ENCODE results near the gene NTF3.
A peak's percentile ranks its signal among the peaks of the same experiment; 100 is the strongest.

The NTF3 gene

DNA sequence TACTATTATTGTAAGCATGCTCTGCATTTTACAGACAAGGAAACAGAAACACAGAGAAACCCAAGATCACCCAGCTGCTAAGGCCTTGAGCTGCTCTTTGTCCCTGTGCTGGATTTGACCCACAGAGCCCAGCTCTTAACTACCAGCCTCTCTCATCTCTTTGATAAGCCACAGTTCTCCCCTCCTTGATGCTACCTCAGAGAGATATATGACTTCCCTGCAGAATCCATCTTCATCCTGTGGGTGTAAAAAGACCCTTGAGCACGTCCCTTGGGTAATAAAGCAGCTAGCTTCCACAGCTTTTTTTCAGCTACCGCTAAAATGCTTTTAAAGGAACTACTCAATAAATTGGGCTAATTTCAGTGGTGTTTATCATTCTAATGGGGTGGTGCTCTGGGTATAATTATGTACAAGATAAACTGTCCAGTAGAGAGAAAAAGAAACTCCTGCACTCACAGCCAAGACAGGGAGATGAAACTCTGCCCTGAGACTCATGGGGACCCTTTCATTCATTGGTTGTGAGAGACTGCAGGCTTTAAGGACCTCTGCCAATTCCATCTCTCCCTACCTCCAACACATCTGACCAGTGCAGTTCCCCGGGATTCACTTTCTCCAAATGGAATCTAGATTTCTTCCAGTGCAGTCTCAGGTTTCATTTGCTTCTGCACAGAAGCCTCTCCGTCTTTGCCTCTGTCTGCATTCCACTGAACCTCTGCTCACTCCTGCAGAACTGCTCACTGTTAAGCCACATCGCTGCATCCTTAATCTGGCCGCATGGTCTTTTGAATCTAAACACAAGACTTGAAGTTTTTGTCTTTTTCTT is 24.7 kb upstream of the NTF3 start:
- DNase-seq, result no peak
- H3K9me3 ChIP-seq, result no peaks in the 10 kb centered on the region
- TF ChIP-seq, protein P1, sequence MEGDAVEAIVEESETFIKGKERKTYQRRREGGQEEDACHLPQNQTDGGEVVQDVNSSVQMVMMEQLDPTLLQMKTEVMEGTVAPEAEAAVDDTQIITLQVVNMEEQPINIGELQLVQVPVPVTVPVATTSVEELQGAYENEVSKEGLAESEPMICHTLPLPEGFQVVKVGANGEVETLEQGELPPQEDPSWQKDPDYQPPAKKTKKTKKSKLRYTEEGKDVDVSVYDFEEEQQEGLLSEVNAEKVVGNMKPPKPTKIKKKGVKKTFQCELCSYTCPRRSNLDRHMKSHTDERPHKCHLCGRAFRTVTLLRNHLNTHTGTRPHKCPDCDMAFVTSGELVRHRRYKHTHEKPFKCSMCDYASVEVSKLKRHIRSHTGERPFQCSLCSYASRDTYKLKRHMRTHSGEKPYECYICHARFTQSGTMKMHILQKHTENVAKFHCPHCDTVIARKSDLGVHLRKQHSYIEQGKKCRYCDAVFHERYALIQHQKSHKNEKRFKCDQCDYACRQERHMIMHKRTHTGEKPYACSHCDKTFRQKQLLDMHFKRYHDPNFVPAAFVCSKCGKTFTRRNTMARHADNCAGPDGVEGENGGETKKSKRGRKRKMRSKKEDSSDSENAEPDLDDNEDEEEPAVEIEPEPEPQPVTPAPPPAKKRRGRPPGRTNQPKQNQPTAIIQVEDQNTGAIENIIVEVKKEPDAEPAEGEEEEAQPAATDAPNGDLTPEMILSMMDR (IDR thresholded peaks at IDR 0.05; ENCODE audit: low read depth, low read length), result no peak

DNA sequence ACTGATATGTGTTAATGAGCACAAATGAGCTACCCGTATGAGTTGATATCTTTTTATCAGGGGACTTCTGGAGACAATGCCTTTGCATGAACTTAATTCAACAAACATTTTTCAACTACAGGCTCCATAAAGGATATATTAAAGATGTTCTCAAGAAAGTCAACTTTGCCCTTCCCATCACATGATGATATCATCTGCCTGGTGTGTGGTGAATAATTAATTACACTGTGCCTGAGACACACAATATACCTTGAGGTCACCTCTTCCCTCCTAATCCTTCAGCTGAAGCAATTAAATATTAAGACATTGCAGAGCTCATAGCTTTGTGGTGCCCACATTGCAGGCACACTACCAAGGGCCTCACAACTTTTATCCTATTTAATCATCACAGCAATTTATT is 22.3 kb upstream of the NTF3 start:
- no peaks in the 10 kb centered on the region for H3K4me1 ChIP-seq
- no peaks in the 10 kb centered on the region for H3K36me3 ChIP-seq
- no peaks in the 10 kb centered on the region for H3K9me3 ChIP-seq
- DNase-seq, result no peak
- TF ChIP-seq, protein P1 (IDR thresholded peaks at IDR 0.05; ENCODE audit: low read depth, low read length), result no peak
- no peaks in the 10 kb centered on the region for H3K27me3 ChIP-seq
- H3K4me3 ChIP-seq (ENCODE audit: low read depth, low read length), result no peak overlapping the region

More for the DNA sequence above, 24.7 kb upstream of the NTF3 start:
- no peak overlapping the region for H3K4me3 ChIP-seq (ENCODE audit: low read depth, low read length)
- H3K4me1 ChIP-seq, result no peaks in the 10 kb centered on the region
- H3K36me3 ChIP-seq, result no peaks in the 10 kb centered on the region
- H3K27me3 ChIP-seq, result 0 out of 2 replicates have a peak, but pooled peaks cover 4% of the 10 kb centered on the region

DNA sequence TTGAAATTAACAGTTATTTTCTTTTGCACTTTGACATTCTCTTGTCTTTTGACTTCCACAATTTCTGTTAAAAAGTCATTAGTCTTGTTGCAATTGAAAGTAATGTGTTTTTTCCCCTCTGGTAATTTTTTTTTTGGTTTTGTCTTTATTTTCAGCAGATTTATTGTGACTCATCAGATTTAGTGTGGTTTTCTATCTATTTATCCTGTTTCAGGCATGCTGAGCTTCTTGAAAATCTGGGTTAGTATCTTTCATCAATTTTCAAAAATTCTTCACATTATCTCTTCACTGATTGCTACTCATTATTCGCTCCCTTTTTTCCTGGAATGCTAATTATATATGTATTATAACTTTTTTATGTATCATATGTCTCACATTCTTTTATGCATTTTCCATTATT is 15.3 kb upstream of the NTF3 start:
- Histone ChIP-seq H3K27me3 (no peaks in the 10 kb centered on the region), H3K4me3 (ENCODE audit: low read depth, low read length) (no peak overlapping the region), H3K36me3 (no peaks in the 10 kb centered on the region), H3K4me1 (no peaks in the 10 kb centered on the region), H3K9me3 (no peaks in the 10 kb centered on the region)
- DNase-seq, result no peak
- TF ChIP-seq, protein P1 (IDR thresholded peaks at IDR 0.05; ENCODE audit: low read depth, low read length), result no peak

DNA sequence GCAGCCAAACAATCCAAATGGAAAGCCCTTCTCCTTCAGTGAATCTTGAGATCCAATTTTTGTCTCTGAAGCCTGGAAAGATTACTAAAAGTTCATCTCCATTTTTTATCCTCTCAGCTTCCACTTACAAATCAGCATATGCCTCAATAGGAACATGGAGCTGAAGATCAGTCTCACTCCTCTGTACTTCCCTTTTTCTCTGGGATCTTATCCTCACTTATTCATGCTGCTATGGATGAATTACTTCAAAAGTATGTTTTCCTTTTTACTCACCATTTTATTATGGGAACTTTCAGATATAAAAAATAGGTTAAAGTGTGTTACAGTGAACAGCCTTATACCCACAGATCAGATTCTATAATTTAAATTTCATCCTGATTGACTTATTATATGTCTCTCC is 14.4 kb upstream of the NTF3 start:
- H3K9me3 ChIP-seq, result no peaks in the 10 kb centered on the region
- no peak for DNase-seq
- H3K4me1 ChIP-seq, result no peaks in the 10 kb centered on the region
- H3K4me3 ChIP-seq (ENCODE audit: low read depth, low read length), result no peak overlapping the region
- TF ChIP-seq, protein P1 (IDR thresholded peaks at IDR 0.05; ENCODE audit: low read depth, low read length), result no peak
- no peaks in the 10 kb centered on the region for H3K27me3 ChIP-seq
- no peaks in the 10 kb centered on the region for H3K36me3 ChIP-seq

DNA sequence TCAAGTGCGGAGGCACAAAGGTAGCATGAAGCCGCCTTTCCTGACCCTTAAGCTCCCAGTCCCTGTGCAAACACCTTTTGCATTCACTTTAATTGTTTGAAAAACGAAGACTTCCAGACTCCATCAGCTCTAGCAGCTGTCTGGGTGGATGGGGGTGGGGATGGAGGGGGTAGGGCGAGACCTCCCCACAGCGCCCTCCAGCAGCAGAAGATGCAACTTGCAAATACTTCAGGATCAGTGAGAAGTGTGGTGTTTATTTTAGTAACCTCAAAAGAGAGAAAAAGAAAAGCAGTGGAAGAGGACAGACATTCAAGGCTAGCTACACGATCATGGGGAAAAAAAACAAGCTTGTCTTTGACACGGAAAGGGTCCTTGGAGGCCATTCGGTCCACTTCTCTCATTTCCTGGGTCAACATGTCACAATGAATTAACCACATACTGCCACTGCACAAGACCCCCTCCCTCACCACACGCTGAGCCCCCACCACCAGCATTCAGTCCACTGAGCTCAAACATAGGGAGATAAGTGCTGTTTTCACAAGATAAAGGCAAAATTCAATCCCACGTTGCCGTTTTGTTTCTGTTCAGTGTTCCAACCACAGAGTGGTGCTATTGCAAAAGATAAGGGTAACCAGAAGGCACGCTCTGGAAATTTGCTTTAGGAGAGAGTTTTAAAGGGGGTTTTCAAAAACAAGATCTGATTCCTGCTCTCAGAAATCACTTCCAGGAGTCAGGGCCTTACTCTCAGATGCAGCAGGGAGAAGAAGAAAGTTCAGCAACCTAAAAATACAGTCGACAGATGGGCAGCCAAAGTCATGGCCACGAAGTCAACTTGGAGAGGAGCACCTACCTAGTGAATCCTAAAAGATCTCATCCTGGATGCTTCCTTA is 3.3 kb upstream of the NTF3 start:
- peaks cover 60% of the 10 kb centered on the region for H3K27me3 ChIP-seq
- no peaks in the 10 kb centered on the region for H3K36me3 ChIP-seq
- no peak overlapping the region for H3K4me3 ChIP-seq (ENCODE audit: low read depth, low read length)
- H3K4me1 ChIP-seq, result no peaks in the 10 kb centered on the region
- TF ChIP-seq, protein P1 (IDR thresholded peaks at IDR 0.05; ENCODE audit: low read depth, low read length), result peak; percentile 38
- no peak for DNase-seq
- no peaks in the 10 kb centered on the region for H3K9me3 ChIP-seq

Measured in BE2C (cell line).